Stimulated activated naive CD4-positive, alpha-beta T cell (primary cell): ENCODE measurements around the gene ICE1.

Experiments
- DNase-seq, 6 experiments: peaks; one replicate each; lab custom pipeline; 2025; lab: John Stamatoyannopoulos, UW

Gene ICE1

GRCh38 chr5:5533927-5534326, 111.5 kb downstream of the ICE1 start:
- DNase-seq: no peak

- no peak for DNase-seq
These were observed 111.9 kb downstream of the ICE1 start for GRCh38 chr5:5534333-5534732.

- DNase-seq: no peak
These were observed 114.4 kb downstream of the ICE1 start for GRCh38 chr5:5536871-5537270.

- no peak for DNase-seq
These were observed 114.9 kb downstream of the ICE1 start for GRCh38 chr5:5537426-5537825.

- no peak for DNase-seq
These were observed 117.1 kb downstream of the ICE1 start for GRCh38 chr5:5539590-5539989.
